Glomerular endothelial cell (primary cell): ENCODE data around the gene ADGRV1. TPM values are rescaled to one million over a fixed set of nuclear protein-coding genes. Genes with fewer than 3 reads are reported as not detected.
"Not testable (repeated sequence)": the region's sequence is repeated elsewhere in the genome, so short reads cannot be mapped to it uniquely, and the experiment has no call there.

Experiments used
- DNase-seq: peaks from one replicate; pipeline ENCODE4 v3.0.0-alpha.2; 2011; ENCODE audit warnings: low read depth, low spot score; ENCODE audit errors: extremely low read depth
- total RNA-seq: library from RNA; depleted of rRNA; stranded (reverse); fragments of >200 nt; gene quantifications from 2 replicates; pipeline ENCODE4 v1.2.3, GENCODE V29; 2015

ADGRV1 gene
- total RNA-seq, 1 donor from 2014 or later, result 0.12 TPM

GRCh38 chr5:90593083-90593482 is 34.5 kb downstream of the ADGRV1 start:
- DNase-seq, result not testable (repeated sequence)

- DNase-seq, result not testable (repeated sequence)
Measured at GRCh38 chr5:90595766-90596165, 37.2 kb downstream of the ADGRV1 start.

GRCh38 chr5:90598293-90598692 is 39.7 kb downstream of the ADGRV1 start:
- no peak for DNase-seq

- not testable (repeated sequence) for DNase-seq
Measured at GRCh38 chr5:90600307-90600706, 41.7 kb downstream of the ADGRV1 start.

GRCh38 chr5:90601468-90601867 is 42.9 kb downstream of the ADGRV1 start:
- DNase-seq, result no peak

- no peak for DNase-seq
Measured at GRCh38 chr5:90602681-90603080, 44.1 kb downstream of the ADGRV1 start.

GRCh38 chr5:90606539-90606938 is 47.9 kb downstream of the ADGRV1 start:
- DNase-seq, result no peak

- DNase-seq, result no peak
Measured at GRCh38 chr5:90612919-90613318, 54.3 kb downstream of the ADGRV1 start.

GRCh38 chr5:90613459-90613858 is 54.9 kb downstream of the ADGRV1 start:
- no peak for DNase-seq

- no peak for DNase-seq
Measured at GRCh38 chr5:90613918-90614504, 55.4 kb downstream of the ADGRV1 start.

GRCh38 chr5:90615355-90615754 is 56.8 kb downstream of the ADGRV1 start:
- no peak for DNase-seq

GRCh38 chr5:90618071-90618470 is 59.5 kb downstream of the ADGRV1 start:
- no peak for DNase-seq

- DNase-seq, result not testable (repeated sequence)
Measured at GRCh38 chr5:90619762-90620161, 61.2 kb downstream of the ADGRV1 start.

- DNase-seq, result no peak
Measured at GRCh38 chr5:90621848-90622247, 63.3 kb downstream of the ADGRV1 start.

- no peak for DNase-seq
Measured at GRCh38 chr5:90626493-90626892, 67.9 kb downstream of the ADGRV1 start.

GRCh38 chr5:90628492-90628891 is 69.9 kb downstream of the ADGRV1 start:
- no peak for DNase-seq

- no peak for DNase-seq
Measured at GRCh38 chr5:90632791-90633190, 74.2 kb downstream of the ADGRV1 start.

GRCh38 chr5:90636948-90637347 is 78.4 kb downstream of the ADGRV1 start:
- DNase-seq, result no peak

GRCh38 chr5:90637731-90638130 is 79.1 kb downstream of the ADGRV1 start:
- no peak for DNase-seq

- DNase-seq, result no peak
Measured at GRCh38 chr5:90638878-90639277, 80.3 kb downstream of the ADGRV1 start.

- DNase-seq, result no peak
Measured at GRCh38 chr5:90640484-90641059, 82.0 kb downstream of the ADGRV1 start.

- DNase-seq, result no peak
Measured at GRCh38 chr5:90641528-90641927, 82.9 kb downstream of the ADGRV1 start.

GRCh38 chr5:90642706-90643229 is 84.2 kb downstream of the ADGRV1 start:
- DNase-seq, result no peak
